ENCODE data around the gene PDLIM3. TPM values are rescaled to one million over a fixed set of nuclear protein-coding genes. Genes with fewer than 3 reads are reported as not detected.

PDLIM3 gene
- total and polyA plus RNA-seq, 7 donors = 7.9 to 907 (median 568) TPM

GRCh38 chr4:185468999-185469398 is 66.3 kb downstream of the PDLIM3 start:
- Histone ChIP-seq H3K36me3 (no peaks in the 10 kb centered on the region), H3K27me3 (no peaks in the 10 kb centered on the region), H3K27ac (no peak overlapping the region), H3K9me3 (no peaks in the 10 kb centered on the region), H3K4me3 (no peak overlapping the region), H3K4me1 (peaks cover 0 to 14% (median 7%) of the 10 kb centered on the region in 4 donors)
- no peak for TF ChIP-seq POLR2AphosphoS5 (IDR thresholded peaks at IDR 0.05)
- TF ChIP-seq CTCF (IDR thresholded peaks at IDR 0.05) = no peak
- no peak for TF ChIP-seq POLR2A (IDR thresholded peaks at IDR 0.05)
- TF ChIP-seq EP300 (IDR thresholded peaks at IDR 0.05) = no peak
- 85 to 88% methylated on average over 2 of the region's 2 CpGs for WGBS, 2 donors
- DNase-seq = no peak
- intact Hi-C loops (cut with DNase I) = no loop called here

- Histone ChIP-seq H3K4me1 (peaks cover 0 to 14% (median 7%) of the 10 kb centered on the region in 4 donors), H3K27ac (no peak overlapping the region), H3K9me3 (no peaks in the 10 kb centered on the region), H3K36me3 (no peaks in the 10 kb centered on the region), H3K27me3 (no peaks in the 10 kb centered on the region), H3K4me3 (no peak overlapping the region)
- TF ChIP-seq POLR2AphosphoS5 (IDR thresholded peaks at IDR 0.05) (no peak), EP300 (IDR thresholded peaks at IDR 0.05) (no peak), CTCF (IDR thresholded peaks at IDR 0.05) (no peak), POLR2A (IDR thresholded peaks at IDR 0.05) (no peak)
- intact Hi-C loops (cut with DNase I) = no loop called here
- WGBS, 2 donors = 89 to 96% methylated on average over 8 of the region's 8 CpGs
- DNase-seq = no peak
These were observed 67.3 kb downstream of the PDLIM3 start for GRCh38 chr4:185467991-185468390.

GRCh38 chr4:185467101-185467500 is 68.2 kb downstream of the PDLIM3 start:
- H3K27ac ChIP-seq = no peak overlapping the region
- H3K27me3 ChIP-seq = no peaks in the 10 kb centered on the region
- no peaks in the 10 kb centered on the region for H3K9me3 ChIP-seq
- no peak for TF ChIP-seq POLR2A (IDR thresholded peaks at IDR 0.05)
- TF ChIP-seq EP300 (IDR thresholded peaks at IDR 0.05) = no peak
- TF ChIP-seq CTCF (IDR thresholded peaks at IDR 0.05) = no peak
- TF ChIP-seq POLR2AphosphoS5 (IDR thresholded peaks at IDR 0.05) = no peak
- peaks cover 0 to 11% (median 5%) of the 10 kb centered on the region in 4 donors for H3K4me1 ChIP-seq
- intact Hi-C loops (cut with DNase I) = no loop called here
- WGBS, 2 donors = 84 to 93% methylated on average over 4 of the region's 4 CpGs
- no peak overlapping the region for H3K4me3 ChIP-seq
- no peaks in the 10 kb centered on the region for H3K36me3 ChIP-seq
- no peak for DNase-seq

- Histone ChIP-seq H3K36me3 (no peaks in the 10 kb centered on the region), H3K4me1 (peaks cover 0 to 5% (median 2%) of the 10 kb centered on the region in 4 donors), H3K27ac (no peak overlapping the region), H3K27me3 (no peaks in the 10 kb centered on the region), H3K4me3 (no peak overlapping the region), H3K9me3 (no peaks in the 10 kb centered on the region)
- intact Hi-C loops (cut with DNase I) = no loop called here
- no peak for DNase-seq
- no peak for TF ChIP-seq CTCF (IDR thresholded peaks at IDR 0.05)
- no peak for TF ChIP-seq POLR2A (IDR thresholded peaks at IDR 0.05)
- TF ChIP-seq POLR2AphosphoS5 (IDR thresholded peaks at IDR 0.05) = no peak
- TF ChIP-seq EP300 (IDR thresholded peaks at IDR 0.05) = no peak
- 77 to 86% methylated on average over 3 of the region's 3 CpGs for WGBS, 2 donors
These were observed 69.6 kb downstream of the PDLIM3 start for GRCh38 chr4:185465707-185466106.

GRCh38 chr4:185464887-185465286 is 70.4 kb downstream of the PDLIM3 start:
- Histone ChIP-seq H3K9me3 (no peaks in the 10 kb centered on the region), H3K27me3 (no peaks in the 10 kb centered on the region), H3K36me3 (no peaks in the 10 kb centered on the region), H3K4me3 (no peak overlapping the region), H3K27ac (no peak overlapping the region), H3K4me1 (no peaks in the 10 kb centered on the region)
- intact Hi-C loops (cut with DNase I) = no loop called here
- 5 to 8% methylated on average over 1 of the region's 1 CpG for WGBS, 2 donors
- TF ChIP-seq POLR2AphosphoS5 (IDR thresholded peaks at IDR 0.05) = no peak
- no peak for TF ChIP-seq EP300 (IDR thresholded peaks at IDR 0.05)
- TF ChIP-seq CTCF (IDR thresholded peaks at IDR 0.05) = no peak
- TF ChIP-seq POLR2A (IDR thresholded peaks at IDR 0.05) = no peak
- no peak for DNase-seq
